Omental fat pad (tissue), 4 donors: ENCODE data around the gene RNFT2. TPM values are rescaled to one million over a fixed set of nuclear protein-coding genes. Genes with fewer than 3 reads are reported as not detected.

Experiments
- ATAC-seq: fragments of 150-250 bp; one replicate; pipeline ENCODE4 v1.9.1; 2016; ENCODE audit warnings: mild to moderate bottlenecking, moderate library complexity; ENCODE audit not compliant: low FRiP score
- DNase-seq: peaks from one replicate; pipeline ENCODE4 v3.0.0-alpha.2; 2019; ENCODE audit warnings: low spot score
- CTCF ChIP-seq, 3 donors: fragments of 450-650 bp; IDR thresholded peaks; one replicate each; pipeline ENCODE4 v1.5.1; 2016 to 2017; ENCODE audit warnings: antibody characterized with exemption in 3 of 3, mild to moderate bottlenecking in 3 of 3, moderate library complexity in 2 of 3
- total RNA-seq, 4 donors: library from RNA; depleted of rRNA; stranded (reverse); fragments of >200 nt; gene quantifications; one replicate each; pipeline ENCODE4 v1.1.0, GENCODE V29; 2016

RNFT2 gene
- total RNA-seq, 4 donors from 2014 or later = 0.37 to 2.5 (median 0.98) TPM

GRCh38 chr12:116718655-116719454, 19.3 kb upstream of the RNFT2 start:
- TF ChIP-seq CTCF (IDR thresholded peaks at IDR 0.05) = no peak
- DNase-seq (no peak), ATAC-seq (no peak)

GRCh38 chr12:116719731-116720528, 18.2 kb upstream of the RNFT2 start:
- ATAC-seq (no peak), DNase-seq (no peak)
- TF ChIP-seq CTCF (IDR thresholded peaks at IDR 0.05) = no peak

GRCh38 chr12:116722245-116722644, 15.9 kb upstream of the RNFT2 start:
- DNase-seq (no peak), ATAC-seq (no peak)
- no peak for TF ChIP-seq CTCF (IDR thresholded peaks at IDR 0.05)

GRCh38 chr12:116726694-116727093, 11.4 kb upstream of the RNFT2 start:
- DNase-seq (no peak), ATAC-seq (no peak)
- no peak for TF ChIP-seq CTCF (IDR thresholded peaks at IDR 0.05)

DNA sequence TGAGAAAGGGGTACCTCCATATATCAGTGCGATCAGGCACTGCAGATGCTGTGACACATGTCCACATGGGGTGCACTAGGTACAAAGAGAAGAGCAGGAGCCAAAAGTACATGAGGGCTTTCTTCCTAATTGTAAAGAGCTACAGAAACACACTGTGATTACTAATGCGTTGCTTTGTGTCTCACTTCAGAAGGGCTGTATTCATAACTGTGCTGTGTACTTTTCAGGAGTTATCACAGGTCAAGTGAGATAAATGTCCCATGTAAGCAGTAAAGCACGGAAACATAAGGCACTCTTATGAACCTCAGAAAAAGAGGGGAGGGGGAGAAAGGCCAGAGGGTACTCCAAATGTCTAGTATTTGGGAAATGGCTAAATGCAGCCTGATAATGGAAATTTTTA, 10.9 kb upstream of the RNFT2 start:
- no peak for ATAC-seq
- no peak for TF ChIP-seq CTCF (IDR thresholded peaks at IDR 0.05)

DNA sequence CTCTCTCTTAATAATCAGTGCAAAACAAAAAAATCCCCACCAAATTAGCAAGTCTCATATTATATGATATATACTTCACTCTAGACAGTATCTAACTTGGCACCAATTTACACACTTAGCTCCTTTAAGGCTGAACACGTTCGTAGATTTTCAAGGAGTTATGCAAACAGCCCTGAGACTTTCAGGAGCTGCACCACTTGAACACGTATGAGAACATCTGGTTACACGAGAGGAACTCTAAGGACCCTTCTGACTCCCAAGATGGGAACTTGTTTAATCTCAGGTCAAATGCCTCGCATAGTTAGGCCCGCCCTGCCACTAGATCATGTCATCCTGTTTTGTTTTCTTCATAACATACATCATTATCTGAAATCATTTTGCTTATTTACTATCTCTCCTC, 10.2 kb upstream of the RNFT2 start:
- DNase-seq (no peak), ATAC-seq (no peak)
- TF ChIP-seq CTCF (IDR thresholded peaks at IDR 0.05) = no peak

More for the DNA sequence above, 10.9 kb upstream of the RNFT2 start:
- no peak for DNase-seq
